GM12864 (cell line): ENCODE results near the gene STAT4.

Source experiments
- DNase-seq: peaks from one replicate; pipeline ENCODE4 v3.0.0-alpha.2; 2011; ENCODE audit warnings: low read depth
- H3K4me3 ChIP-seq: 2 replicates; pipeline ENCODE4 v1.5.1; 2011; ENCODE audit warnings: mild to moderate bottlenecking, low read depth, low read length, control low read depth
- CTCF ChIP-seq: IDR thresholded peaks from 2 replicates; pipeline ENCODE4 v1.5.1; 2011; ENCODE audit warnings: low read depth, mild to moderate bottlenecking, moderate library complexity, low read length, control low read depth, inconsistent platforms; ENCODE audit errors: missing control alignments

Gene STAT4

GRCh38 chr2:191051177-191051576 lies 99.6 kb downstream of the STAT4 start:
- H3K4me3 ChIP-seq: no peak overlapping the region
- no peak for DNase-seq
- TF ChIP-seq CTCF: no peak

DNA sequence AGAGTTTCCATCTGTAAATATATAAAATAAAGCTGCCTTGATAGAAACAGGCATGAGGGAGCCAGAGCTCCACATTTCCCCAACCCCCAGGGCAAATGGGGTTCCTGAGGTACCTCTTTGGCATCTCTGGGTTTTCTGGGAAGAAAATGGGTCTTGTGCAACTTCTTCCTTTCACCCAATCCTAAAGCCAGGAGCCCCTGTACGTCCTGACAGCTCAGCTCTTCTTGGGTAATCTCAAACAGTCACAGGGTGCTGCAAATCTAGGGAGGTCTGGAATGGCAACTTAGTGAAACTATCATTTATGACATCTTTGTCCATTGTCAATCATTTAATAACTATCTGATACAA lies 100.2 kb downstream of the STAT4 start:
- TF ChIP-seq CTCF: no peak
- no peak overlapping the region for H3K4me3 ChIP-seq
- no peak for DNase-seq

GRCh38 chr2:191049728-191050639 lies 100.8 kb downstream of the STAT4 start:
- H3K4me3 ChIP-seq: no peak overlapping the region
- DNase-seq: no peak
- TF ChIP-seq CTCF: no peak

- no peak overlapping the region for H3K4me3 ChIP-seq
- TF ChIP-seq CTCF: no peak
- no peak for DNase-seq
Observed at GRCh38 chr2:191048073-191048472, 102.7 kb downstream of the STAT4 start.

DNA sequence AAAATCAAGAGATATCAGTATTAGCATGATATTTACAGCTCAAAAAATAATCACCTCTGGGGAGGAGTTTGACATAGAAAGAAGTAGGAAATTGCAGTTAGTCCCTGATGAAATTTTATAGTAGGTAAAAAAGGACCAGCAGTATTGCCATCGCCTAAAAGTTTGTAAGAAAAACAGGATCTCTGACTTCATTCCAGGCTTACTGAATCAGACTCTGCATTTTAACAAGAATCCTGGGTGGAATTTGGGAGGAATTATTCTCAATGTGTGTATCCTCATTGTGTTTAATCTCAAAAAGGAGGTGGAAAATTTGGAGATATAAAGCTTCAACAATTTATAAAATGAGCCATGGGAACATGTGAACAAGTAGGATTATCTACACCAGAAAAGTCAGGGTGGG lies 105.7 kb downstream of the STAT4 start:
- no peak for TF ChIP-seq CTCF
- DNase-seq: no peak

DNA sequence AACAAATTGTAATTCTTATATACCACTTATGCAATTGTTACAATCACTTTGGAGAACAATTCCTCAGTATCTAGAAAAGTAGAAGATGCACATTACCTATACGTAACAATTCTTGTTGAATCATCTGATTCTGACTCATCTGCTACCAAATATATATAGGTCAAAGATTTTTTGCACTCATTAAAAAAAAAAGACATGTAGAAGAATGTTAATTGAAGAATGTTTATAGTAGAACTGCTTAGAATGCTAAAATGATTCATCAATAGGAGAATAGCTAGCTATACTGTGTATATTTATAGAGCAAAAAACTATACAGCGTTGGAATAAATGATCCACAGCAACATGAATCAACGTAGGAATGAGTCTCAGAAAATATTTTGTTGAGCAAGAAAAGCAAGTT lies 107.4 kb downstream of the STAT4 start:
- no peak overlapping the region for H3K4me3 ChIP-seq
- DNase-seq: no peak
- TF ChIP-seq CTCF: no peak

More for the DNA sequence above, 105.7 kb downstream of the STAT4 start:
- no peak overlapping the region for H3K4me3 ChIP-seq
